Esophagus muscularis mucosa (tissue), 4 donors: ENCODE data around the gene ACTR1B. TPM values are rescaled to one million over a fixed set of nuclear protein-coding genes. Genes with fewer than 3 reads are reported as not detected.
"Not testable (repeated sequence)": the region's sequence is repeated elsewhere in the genome, so short reads cannot be mapped to it uniquely, and the experiment has no call there.

Experiments
- DNase-seq: peaks from one replicate; pipeline ENCODE4 v3.0.0-alpha.2; 2017; ENCODE audit errors: extremely low spot score
- H3K27ac ChIP-seq, 4 donors: fragments of 200-600 bp; sonication (generic); replicated peaks in 1 of 4; 1 replicate in 3 of 4; 2 replicates in 1 of 4; pipeline ENCODE4 v1.5.1; 2016 to 2019; ENCODE audit warnings: mild to moderate bottlenecking in 1 of 4
- H3K27me3 ChIP-seq, 4 donors: fragments of 200-600 bp; sonication (generic); one replicate each; pipeline versions ENCODE4 v1.5.1 to v1.6.0; 2016 to 2019
- H3K36me3 ChIP-seq, 4 donors: fragments of 200-600 bp; sonication (generic); one replicate each; pipeline ENCODE4 v1.5.1; 2016 to 2019
- H3K4me1 ChIP-seq, 4 donors: fragments of 200-600 bp; sonication (generic); one replicate each; pipeline ENCODE4 v1.5.1; 2016 to 2019
- H3K4me3 ChIP-seq, 4 donors: fragments of 200-600 bp; sonication (generic); 1 replicate in 2 of 4; 2 replicates in 2 of 4; pipeline ENCODE4 v1.5.1; 2016 to 2019; ENCODE audit warnings: mild to moderate bottlenecking in 4 of 4, moderate library complexity in 1 of 4
- H3K9me3 ChIP-seq, 4 donors: fragments of 200-600 bp; sonication (generic); 1 replicate in 3 of 4; 2 replicates in 1 of 4; pipeline ENCODE4 v1.5.1; 2016 to 2019
- EP300 ChIP-seq: sonication (generic); formaldehyde crosslinking; IDR thresholded peaks from one replicate; pipeline ENCODE4 v1.6.1; 2017; ENCODE audit warnings: antibody characterized with exemption
- POLR2A ChIP-seq: fragments of 450-650 bp; IDR thresholded peaks from one replicate; pipeline ENCODE4 v1.6.1; 2017; ENCODE audit warnings: antibody characterized with exemption, moderate library complexity, mild to moderate bottlenecking, low read depth
- POLR2AphosphoS5 ChIP-seq, 2 donors: sonication (generic); formaldehyde crosslinking; IDR thresholded peaks; one replicate each; pipeline ENCODE4 v1.6.1; 2017; ENCODE audit warnings: antibody characterized with exemption in 2 of 2
- WGBS: methylation state at CpG from one replicate; pipeline ENCODE4 v1.1.5; 2018; 5-methylcytosine and 5-hydroxymethylcytosine counted together
- intact Hi-C: fragments of 100-400 bp; cut with DNase I; formaldehyde crosslinking; loops from one replicate; pipeline ENCODE4 v1.15.1; 2023
- total RNA-seq, 4 donors: library from RNA; depleted of rRNA; stranded (reverse); fragments of >200 nt; gene quantifications; one replicate each; pipeline versions ENCODE4 v1.1.0 to v1.2.1, GENCODE V29; 2016
- TF ChIP-seq, protein P1 (sequence below), 3 experiments: fragments of 200-600 bp in 2 of 3; fragments of 450-650 bp in 1 of 3; sonication (generic) in 2 of 3; IDR thresholded peaks; one replicate each; pipeline ENCODE4 v1.5.1; 2017 to 2019; ENCODE audit warnings: antibody characterized with exemption in 3 of 3, mild to moderate bottlenecking in 2 of 3, moderate library complexity in 1 of 3

The ACTR1B gene
- total RNA-seq, 4 donors from 2014 or later = 74.3 to 89.2 (median 83.9) TPM

DNA sequence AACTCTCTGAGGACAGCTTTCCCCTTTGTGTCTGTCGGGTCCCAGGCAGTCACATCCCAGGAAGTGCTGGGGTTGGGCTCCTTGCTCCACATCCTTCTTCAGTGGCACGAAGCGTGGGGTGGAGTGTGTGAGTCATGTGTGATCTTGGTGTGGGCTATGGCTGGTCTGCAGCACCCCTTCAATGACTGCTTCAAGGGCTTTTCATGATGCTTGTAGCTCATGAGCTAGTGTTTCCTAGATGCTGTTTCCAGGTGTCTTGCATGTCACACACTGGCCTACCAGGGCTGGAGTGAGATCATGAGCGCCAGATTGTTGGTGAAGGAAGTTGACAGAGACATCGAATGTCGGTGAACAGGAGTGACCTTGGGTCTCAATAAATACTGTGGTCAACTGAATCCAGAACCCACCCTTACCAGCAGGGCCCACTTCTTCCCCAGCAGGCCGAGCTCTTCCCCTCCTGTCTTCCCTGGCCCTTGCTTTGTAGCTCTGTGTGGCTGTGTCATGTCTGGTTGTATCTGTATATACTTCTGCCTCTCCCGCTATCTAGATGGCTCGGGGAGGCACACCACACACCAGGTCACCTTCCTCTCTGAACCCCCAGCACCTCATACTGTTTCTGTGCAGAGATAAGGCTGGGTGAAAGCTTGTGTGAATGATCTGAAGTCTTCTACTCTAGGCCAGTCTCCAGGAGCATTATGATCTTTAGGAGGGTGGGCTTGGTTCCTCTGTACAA, 9.5 kb upstream of the ACTR1B start:
- intact Hi-C loops = no loop called here
- H3K36me3 ChIP-seq = peaks cover 0 to 4% (median 2%) of the 10 kb centered on the region in 4 donors
- no peak overlapping the region for H3K27ac ChIP-seq
- H3K4me3 ChIP-seq = no peak overlapping the region
- 85% methylated on average over 8 of the region's 9 CpGs for WGBS
- no peaks in the 10 kb centered on the region for H3K27me3 ChIP-seq
- DNase-seq = no peak
- TF ChIP-seq POLR2A (no peak), EP300 (no peak), POLR2AphosphoS5 (IDR thresholded peaks at IDR 0.05) (no peak)
- TF ChIP-seq, protein P1, sequence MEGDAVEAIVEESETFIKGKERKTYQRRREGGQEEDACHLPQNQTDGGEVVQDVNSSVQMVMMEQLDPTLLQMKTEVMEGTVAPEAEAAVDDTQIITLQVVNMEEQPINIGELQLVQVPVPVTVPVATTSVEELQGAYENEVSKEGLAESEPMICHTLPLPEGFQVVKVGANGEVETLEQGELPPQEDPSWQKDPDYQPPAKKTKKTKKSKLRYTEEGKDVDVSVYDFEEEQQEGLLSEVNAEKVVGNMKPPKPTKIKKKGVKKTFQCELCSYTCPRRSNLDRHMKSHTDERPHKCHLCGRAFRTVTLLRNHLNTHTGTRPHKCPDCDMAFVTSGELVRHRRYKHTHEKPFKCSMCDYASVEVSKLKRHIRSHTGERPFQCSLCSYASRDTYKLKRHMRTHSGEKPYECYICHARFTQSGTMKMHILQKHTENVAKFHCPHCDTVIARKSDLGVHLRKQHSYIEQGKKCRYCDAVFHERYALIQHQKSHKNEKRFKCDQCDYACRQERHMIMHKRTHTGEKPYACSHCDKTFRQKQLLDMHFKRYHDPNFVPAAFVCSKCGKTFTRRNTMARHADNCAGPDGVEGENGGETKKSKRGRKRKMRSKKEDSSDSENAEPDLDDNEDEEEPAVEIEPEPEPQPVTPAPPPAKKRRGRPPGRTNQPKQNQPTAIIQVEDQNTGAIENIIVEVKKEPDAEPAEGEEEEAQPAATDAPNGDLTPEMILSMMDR (IDR thresholded peaks at IDR 0.05) = no peak
- no peaks in the 10 kb centered on the region for H3K4me1 ChIP-seq
- no peaks in the 10 kb centered on the region for H3K9me3 ChIP-seq

DNA sequence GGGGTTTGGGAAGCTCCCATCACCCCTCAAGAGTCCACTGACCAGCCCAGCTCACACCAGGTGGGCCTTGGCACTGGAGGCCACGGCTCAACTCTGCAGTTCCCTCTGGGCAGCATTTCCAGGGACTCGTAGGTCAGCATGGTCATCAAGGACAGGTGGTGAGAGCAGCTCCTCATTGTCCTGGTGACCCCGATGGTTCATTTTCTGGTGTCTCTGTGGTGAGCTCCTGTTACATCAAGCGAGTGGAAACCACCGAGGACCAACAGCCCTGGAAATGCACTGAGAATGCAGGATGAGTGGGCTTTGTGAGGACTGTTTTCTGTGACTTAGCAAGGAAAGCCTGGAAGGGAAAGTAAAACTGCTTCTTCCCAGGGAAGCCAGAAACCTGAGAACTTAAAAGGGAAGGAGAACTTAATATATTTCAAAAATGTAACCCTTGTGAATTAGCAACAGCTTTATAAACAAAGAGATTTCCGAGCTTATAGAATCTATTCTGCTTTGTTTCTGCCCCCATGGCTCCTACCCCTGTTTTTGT, 8.8 kb upstream of the ACTR1B start:
- intact Hi-C loops, H3K4me3 ChIP-seq, H3K27me3 ChIP-seq, H3K4me1 ChIP-seq, H3K27ac ChIP-seq, DNase-seq, H3K36me3 ChIP-seq, H3K9me3 ChIP-seq: not testable (repeated sequence)
- WGBS = 95% methylated on average over 4 of the region's 6 CpGs

DNA sequence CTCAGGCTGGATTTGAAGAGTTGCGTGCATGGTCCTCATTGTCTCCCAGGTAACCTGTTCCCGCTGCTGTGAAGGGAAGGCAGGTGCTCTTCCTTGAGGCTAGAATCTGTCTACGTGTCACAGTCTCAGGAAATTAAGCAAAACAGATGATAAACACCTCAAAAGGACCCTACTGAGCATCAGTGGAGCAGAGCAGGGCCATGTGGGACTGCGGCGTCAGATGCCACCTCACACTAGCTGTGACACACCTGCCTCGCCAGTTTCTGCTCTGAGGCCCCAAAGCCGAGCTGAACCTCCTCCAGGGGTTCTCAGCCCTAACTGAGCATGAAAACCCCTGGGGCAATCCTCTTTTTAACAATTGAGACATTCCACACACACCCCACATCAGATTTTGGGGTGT, 7.7 kb upstream of the ACTR1B start:
- no peak overlapping the region for H3K4me3 ChIP-seq
- peaks cover 0 to 5% (median 2%) of the 10 kb centered on the region in 4 donors for H3K36me3 ChIP-seq
- 96% methylated on average over 5 of the region's 7 CpGs for WGBS
- intact Hi-C loops = no loop called here
- H3K27me3 ChIP-seq = no peaks in the 10 kb centered on the region
- H3K9me3 ChIP-seq = no peaks in the 10 kb centered on the region
- H3K27ac ChIP-seq = no peak overlapping the region
- H3K4me1 ChIP-seq = no peaks in the 10 kb centered on the region
- no peak for DNase-seq
- TF ChIP-seq, protein P1 (IDR thresholded peaks at IDR 0.05) = no peak
- TF ChIP-seq EP300 (no peak), POLR2AphosphoS5 (IDR thresholded peaks at IDR 0.05) (no peak), POLR2A (no peak)

DNA sequence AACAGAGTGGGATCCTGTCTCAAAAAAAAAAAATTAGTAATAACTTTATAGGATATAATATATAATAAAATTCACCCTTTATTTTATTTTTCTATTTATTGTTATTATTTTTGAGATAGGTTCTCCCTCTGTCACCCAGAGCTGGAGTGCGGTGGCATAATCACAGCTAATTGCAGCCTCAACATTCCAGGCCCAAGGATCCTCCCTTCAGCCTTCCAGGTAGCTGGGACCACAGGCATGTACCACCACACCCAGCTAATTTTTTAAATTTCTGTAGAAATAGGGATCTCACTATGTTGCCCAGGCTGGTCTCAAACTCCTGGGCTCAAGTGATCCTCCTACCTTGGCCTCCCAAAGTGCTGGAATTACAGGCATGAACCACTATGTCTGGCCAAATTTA, 6.6 kb upstream of the ACTR1B start:
- 93% methylated on average over 1 of the region's 1 CpG for WGBS
- Histone ChIP-seq H3K9me3 (no peaks in the 10 kb centered on the region), H3K4me1 (no peaks in the 10 kb centered on the region), H3K36me3 (peaks cover 0 to 5% (median 0%) of the 10 kb centered on the region in 4 donors), H3K4me3 (no peak overlapping the region), H3K27ac (no peak overlapping the region), H3K27me3 (no peaks in the 10 kb centered on the region)
- DNase-seq = no peak
- intact Hi-C loops = no loop called here
- no peak for TF ChIP-seq EP300
- TF ChIP-seq POLR2A = no peak
- no peak for TF ChIP-seq POLR2AphosphoS5 (IDR thresholded peaks at IDR 0.05)
- TF ChIP-seq, protein P1 (IDR thresholded peaks at IDR 0.05) = no peak

DNA sequence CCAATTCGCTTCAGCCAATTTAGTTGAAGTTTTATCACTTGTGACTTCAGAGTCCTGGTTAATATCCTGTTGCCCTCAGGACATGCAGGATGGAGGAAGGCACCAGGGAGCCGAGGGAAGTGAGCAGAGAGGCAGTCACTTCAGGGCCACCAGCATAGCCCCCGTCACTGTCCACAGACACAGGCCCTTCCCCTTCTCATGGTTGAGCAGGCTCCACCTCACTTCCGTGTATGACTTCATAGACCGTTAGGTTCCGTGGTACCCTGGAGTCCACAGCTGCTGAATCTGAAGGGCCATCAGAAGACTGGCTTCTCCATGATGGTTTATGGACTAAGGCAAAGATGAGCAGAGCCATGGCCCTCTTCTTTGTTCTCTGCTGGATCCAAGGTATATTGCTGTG, 5.6 kb upstream of the ACTR1B start, which contains the start of gene C2orf92:
TSS of gene C2orf92 (plus strand) at position 266 of the 400 bp plus-strand sequence. CDS start at position 342, 76 bp downstream.
- Histone ChIP-seq H3K4me1 (peaks cover 4 to 6% (median 5%) of the 10 kb centered on the region in 4 donors), H3K9me3 (no peaks in the 10 kb centered on the region), H3K27ac (no peak within 1 kb of the TSS), H3K27me3 (no peaks in the 10 kb centered on the region), H3K4me3 (no peak within 1 kb of the TSS), H3K36me3 (peaks cover 0 to 5% (median 0%) of the 10 kb centered on the region in 4 donors)
- DNase-seq = no peak
- intact Hi-C loops = no loop called here
- TF ChIP-seq EP300 = no peak
- no peak for TF ChIP-seq POLR2AphosphoS5 (IDR thresholded peaks at IDR 0.05)
- TF ChIP-seq POLR2A = no peak
- WGBS = 93% methylated on average over 6 of the region's 6 CpGs
